HEK293 (cell line): ENCODE measurements around the gene PREB.

ENCODE experiments used
- CTCF ChIA-PET: fragments of 350-600 bp; formaldehyde crosslinking; extraction: SDS; loops from one replicate; lab custom pipeline; 2021; ENCODE audit warnings: antibody characterized with exemption; lab: Yijun Ruan, JAX
- POLR2A ChIA-PET: fragments of 300-600 bp; formaldehyde crosslinking; extraction: SDS; loops from one replicate; lab custom pipeline; 2020; ENCODE audit warnings: antibody characterized with exemption, inconsistent platforms; lab: Yijun Ruan, JAX
- H3K27ac ChIP-seq: fragments of 200-500 bp; sonication (Bioruptor generic); 2 replicates; pipeline ENCODE4 v1.5.1; 2014; ENCODE audit warnings: low read depth, low read length, control low read depth, inconsistent platforms; ENCODE audit errors: extremely low read depth
- H3K36me3 ChIP-seq, 2 experiments: fragments of 200-500 bp in 1 of 2; sonication (Bioruptor generic) in 1 of 2; 1 replicate in 1 of 2; 2 replicates in 1 of 2; pipeline ENCODE4 v1.5.1; 2014 to 2017; ENCODE audit warnings: inconsistent platforms in 2 of 2, low read length in 2 of 2; ENCODE audit not compliant: control insufficient read depth in 2 of 2, insufficient read depth in 1 of 2
- H3K4me1 ChIP-seq: fragments of 200-500 bp; sonication (Bioruptor generic); 2 replicates; pipeline ENCODE4 v1.5.1; 2014; ENCODE audit warnings: mild to moderate bottlenecking, low read length, inconsistent platforms; ENCODE audit not compliant: control insufficient read depth, insufficient read depth
- H3K4me3 ChIP-seq: 2 replicates; pipeline ENCODE4 v1.5.1; 2011; ENCODE audit warnings: low read depth, mild to moderate bottlenecking, control low read depth, low read length, moderate library complexity
- H3K9me3 ChIP-seq: fragments of 200-500 bp; sonication (Bioruptor generic); 2 replicates; pipeline ENCODE4 v1.5.1; 2014; ENCODE audit warnings: low read depth, low read length, inconsistent platforms; ENCODE audit not compliant: control insufficient read depth, insufficient read depth
- AEBP2 ChIP-seq: fragments of 450-650 bp; formaldehyde crosslinking; IDR thresholded peaks from 2 replicates; pipeline ENCODE4 v1.5.1; 2016; ENCODE audit warnings: missing biosample characterization, missing genetic modification characterization, borderline replicate concordance
- GFI1B ChIP-seq: fragments of 450-650 bp; formaldehyde crosslinking; IDR thresholded peaks from 2 replicates; pipeline ENCODE4 v1.5.1; 2016; ENCODE audit warnings: missing biosample characterization, missing genetic modification characterization
- KLF8 ChIP-seq: fragments of 450-650 bp; formaldehyde crosslinking; IDR thresholded peaks from 2 replicates; pipeline ENCODE4 v1.5.1; 2016; ENCODE audit warnings: missing biosample characterization, missing genetic modification characterization
- PRDM2 ChIP-seq: fragments of 450-650 bp; formaldehyde crosslinking; IDR thresholded peaks from 2 replicates; pipeline ENCODE4 v1.5.1; 2016; ENCODE audit warnings: missing biosample characterization, missing genetic modification characterization, borderline replicate concordance
- ZBTB17 ChIP-seq: fragments of 450-650 bp; formaldehyde crosslinking; IDR thresholded peaks from 2 replicates; pipeline ENCODE4 v1.5.1; 2016; ENCODE audit warnings: missing biosample characterization, missing genetic modification characterization
- ZBTB48 ChIP-seq: fragments of 450-650 bp; formaldehyde crosslinking; IDR thresholded peaks from 2 replicates; pipeline ENCODE4 v1.5.1; 2016; ENCODE audit warnings: missing biosample characterization, missing genetic modification characterization
- ZFP41 ChIP-seq: fragments of 450-650 bp; formaldehyde crosslinking; IDR thresholded peaks from 2 replicates; pipeline ENCODE4 v1.5.1; 2016; ENCODE audit warnings: missing biosample characterization, missing genetic modification characterization, borderline replicate concordance
- ZNF202 ChIP-seq: fragments of 450-650 bp; formaldehyde crosslinking; IDR thresholded peaks from 2 replicates; pipeline ENCODE4 v1.5.1; 2016; ENCODE audit warnings: missing biosample characterization, missing genetic modification characterization, borderline replicate concordance
- ZNF221 ChIP-seq: fragments of 450-650 bp; formaldehyde crosslinking; IDR thresholded peaks from 2 replicates; pipeline ENCODE4 v1.5.1; 2017; ENCODE audit warnings: missing biosample characterization, missing genetic modification characterization, borderline replicate concordance
- ZNF335 ChIP-seq: fragments of 450-650 bp; formaldehyde crosslinking; conservative IDR thresholded peaks from 2 replicates; pipeline ENCODE4 v1.5.1; 2016; ENCODE audit warnings: missing biosample characterization, missing genetic modification characterization
- ZNF366 ChIP-seq: fragments of 450-650 bp; formaldehyde crosslinking; conservative IDR thresholded peaks from 2 replicates; pipeline ENCODE4 v1.5.1; 2016; ENCODE audit warnings: missing biosample characterization, missing genetic modification characterization
- ZNF391 ChIP-seq: fragments of 450-650 bp; formaldehyde crosslinking; IDR thresholded peaks from 2 replicates; pipeline ENCODE4 v1.5.1; 2016; ENCODE audit warnings: low read depth, missing biosample characterization, missing genetic modification characterization, borderline replicate concordance
- ZNF433 ChIP-seq: fragments of 450-650 bp; formaldehyde crosslinking; IDR thresholded peaks from 2 replicates; pipeline ENCODE4 v1.5.1; 2016; ENCODE audit warnings: missing biosample characterization, missing genetic modification characterization, low read depth
- ZNF501 ChIP-seq: fragments of 450-650 bp; formaldehyde crosslinking; IDR thresholded peaks from 2 replicates; pipeline ENCODE4 v1.5.1; 2016; ENCODE audit warnings: missing biosample characterization, missing genetic modification characterization
- ZNF510 ChIP-seq: fragments of 450-650 bp; formaldehyde crosslinking; IDR thresholded peaks from 2 replicates; pipeline ENCODE4 v1.5.1; 2018; ENCODE audit warnings: mild to moderate bottlenecking, missing genetic modification characterization, missing biosample characterization; ENCODE audit not compliant: insufficient replicate concordance
- ZNF530 ChIP-seq: fragments of 450-650 bp; formaldehyde crosslinking; IDR thresholded peaks from 2 replicates; pipeline ENCODE4 v1.5.1; 2016; ENCODE audit warnings: low read depth, missing biosample characterization, missing genetic modification characterization
- ZNF596 ChIP-seq: fragments of 450-650 bp; IDR thresholded peaks from 2 replicates; pipeline ENCODE4 v1.5.0; 2018; ENCODE audit warnings: missing biosample characterization, mild to moderate bottlenecking, missing genetic modification characterization, moderate library complexity
- ZNF624 ChIP-seq: fragments of 450-650 bp; formaldehyde crosslinking; IDR thresholded peaks from 2 replicates; pipeline ENCODE4 v1.5.1; 2017; ENCODE audit warnings: missing biosample characterization, missing genetic modification characterization
- ZNF645 ChIP-seq: fragments of 450-650 bp; formaldehyde crosslinking; IDR thresholded peaks from 2 replicates; pipeline ENCODE4; 2016; ENCODE audit warnings: missing biosample characterization, missing genetic modification characterization
- ZNF660 ChIP-seq: fragments of 450-650 bp; IDR thresholded peaks from 2 replicates; pipeline ENCODE4 v1.5.1; 2018; ENCODE audit warnings: missing biosample characterization, mild to moderate bottlenecking, missing genetic modification characterization
- ZNF768 ChIP-seq: fragments of 450-650 bp; formaldehyde crosslinking; IDR thresholded peaks from 2 replicates; pipeline ENCODE4 v1.5.1; 2018; ENCODE audit warnings: missing biosample characterization, mild to moderate bottlenecking, missing genetic modification characterization
- ZNF791 ChIP-seq: fragments of 450-650 bp; formaldehyde crosslinking; IDR thresholded peaks from 2 replicates; pipeline ENCODE4 v1.5.1; 2016; ENCODE audit warnings: missing biosample characterization, missing genetic modification characterization
- ZNF837 ChIP-seq: fragments of 450-650 bp; formaldehyde crosslinking; IDR thresholded peaks from 2 replicates; pipeline ENCODE4 v1.5.1; 2016; ENCODE audit warnings: missing biosample characterization, missing genetic modification characterization
- ZSCAN23 ChIP-seq: fragments of 450-650 bp; formaldehyde crosslinking; IDR thresholded peaks from 2 replicates; pipeline ENCODE4 v1.5.1; 2016; ENCODE audit warnings: missing biosample characterization, missing genetic modification characterization

PREB gene

DNA sequence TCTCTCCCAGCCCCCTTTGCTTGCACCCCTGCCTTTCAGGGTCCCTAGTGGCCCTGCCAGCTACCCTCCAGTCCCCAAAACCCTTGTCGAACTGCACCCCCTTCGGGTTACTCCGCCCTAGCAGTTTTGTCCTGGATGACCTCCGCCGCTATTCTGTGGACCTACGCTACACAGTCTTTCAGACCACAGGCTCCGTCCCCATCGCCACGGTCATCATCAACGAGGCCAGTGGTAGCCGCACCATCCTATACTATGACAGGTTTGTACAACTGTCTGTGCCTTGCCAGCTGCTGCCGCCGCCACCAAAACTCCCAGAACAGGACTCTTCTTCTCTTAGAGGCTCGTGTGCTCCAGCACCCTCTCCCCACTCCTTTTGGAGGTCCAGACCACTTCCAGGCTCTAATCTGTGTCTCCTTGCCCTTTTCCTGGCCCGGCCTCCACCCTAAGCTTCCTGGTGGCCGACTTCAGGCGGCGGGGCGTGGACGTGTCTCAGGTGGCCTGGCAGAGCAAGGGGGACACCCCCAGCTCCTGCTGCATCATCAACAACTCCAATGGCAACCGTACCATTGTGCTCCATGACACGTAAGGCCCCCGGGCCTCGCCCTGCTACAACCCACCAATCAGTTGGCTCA lies 40.0 kb downstream of the PREB start:
- Histone ChIP-seq H3K27ac (no peak overlapping the region), H3K9me3 (no peaks in the 10 kb centered on the region), H3K36me3 (peaks cover 0 to 44% of the 10 kb centered on the region in 2 experiments; a peak in 1 of 3 replicates), H3K4me1 (no peaks in the 10 kb centered on the region), H3K4me3 (no peak overlapping the region)
- ChIA-PET POLR2A (no interaction called here), CTCF (interaction anchor here (0.6 to 7.0 kb wide), 7 partner anchors 8 to 732 kb away, joined by 3 to 44 read pairs (median 3); partner anchors contain the start of gene KHK)
- TF ChIP-seq ZNF221 (tag by site-specific recombination) (no peak), ZBTB48 (tag by site-specific recombination) (no peak), ZFP41 (tag by site-specific recombination) (no peak), ZNF501 (tag by site-specific recombination) (no peak), ZNF791 (no peak), ZNF596 (no peak), ZNF660 (tag by site-specific recombination) (no peak), PRDM2 (tag by site-specific recombination) (no peak), ZNF645 (tag by site-specific recombination) (no peak), ZNF202 (tag by site-specific recombination) (no peak), ZBTB17 (no peak), KLF8 (no peak), ZNF837 (tag by site-specific recombination) (no peak)

GRCh38 chr2:27093430-27094352 lies 40.7 kb downstream of the PREB start:
- ChIA-PET POLR2A (interaction anchor here (1.3 kb wide), 1 partner anchor 125 kb away, joined by 5 read pairs; no protein-coding TSS in a partner anchor), CTCF (interaction anchor here (0.6 to 1.6 kb wide), 7 partner anchors 9 to 731 kb away, joined by 3 to 6 read pairs (median 3); no protein-coding TSS in a partner anchor)
- Histone ChIP-seq H3K27ac (no peak overlapping the region), H3K4me3 (no peak overlapping the region), H3K36me3 (peaks cover 0 to 48% of the 10 kb centered on the region in 2 experiments; a peak in 1 of 3 replicates), H3K9me3 (no peaks in the 10 kb centered on the region), H3K4me1 (no peaks in the 10 kb centered on the region)
- TF ChIP-seq ZNF530 (no peak), ZNF433 (no peak), ZNF624 (tag by site-specific recombination) (no peak), ZNF510 (tag by site-specific recombination) (no peak), ZNF768 (tag by site-specific recombination) (no peak), ZSCAN23 (tag by site-specific recombination) (no peak), AEBP2 (tag by site-specific recombination) (no peak), ZNF366 (tag by site-specific recombination) (no peak), ZNF391 (tag by site-specific recombination) (no peak), GFI1B (no peak), ZNF335 (tag by site-specific recombination) (no peak)
